ENCODE measurements around the gene NLN. TPM values are rescaled to one million over a fixed set of nuclear protein-coding genes. Genes with fewer than 3 reads are reported as not detected.

Gene NLN
- total and polyA plus RNA-seq, 4 donors: 13.4 to 26.4 (median 19.1) TPM

DNA sequence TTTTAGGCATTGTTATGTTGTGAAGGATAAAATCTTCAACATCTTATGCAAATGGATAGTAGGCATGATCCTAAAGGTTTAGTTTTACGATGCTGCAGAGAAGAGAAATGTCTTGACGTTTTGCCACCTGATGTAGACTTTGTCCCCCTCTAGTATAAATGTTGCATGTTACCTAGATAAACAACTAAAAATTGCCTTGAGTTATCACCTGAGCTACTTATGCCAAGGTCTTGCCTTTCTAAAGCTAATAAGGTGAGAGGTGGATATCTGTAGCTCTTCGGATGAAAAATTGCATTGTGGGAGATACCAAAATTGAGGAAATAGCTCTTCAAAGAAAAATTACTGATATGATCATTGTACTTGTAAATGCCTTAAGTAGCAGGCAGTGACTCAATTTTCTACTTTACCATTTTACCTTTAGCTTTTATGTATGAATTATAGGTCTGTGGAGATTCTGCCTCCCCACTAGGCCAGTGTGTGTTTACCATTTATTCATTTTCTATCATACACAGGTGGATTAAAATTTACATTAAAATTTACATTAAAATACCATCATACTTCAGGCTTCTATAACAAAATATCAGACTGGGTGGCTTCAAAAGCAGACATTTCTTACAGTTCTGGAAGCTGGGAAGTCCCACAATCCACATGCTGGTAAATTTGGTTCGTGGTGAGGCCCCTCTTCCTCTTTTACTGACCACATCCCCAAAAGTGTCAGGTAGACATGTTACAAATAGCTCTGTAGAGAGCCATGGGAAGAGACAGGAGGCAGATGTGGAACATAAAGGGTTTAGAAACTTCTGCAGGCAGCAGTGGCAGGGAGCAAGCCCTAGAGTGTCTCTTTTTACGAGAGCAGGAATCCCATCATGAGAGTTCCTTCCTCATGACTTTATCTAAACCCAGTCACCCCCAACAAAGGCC, 103.7 kb downstream of the NLN start:
- WGBS: 72% methylated on average over 5 of the region's 5 CpGs
- no peaks in the 10 kb centered on the region for H3K9me3 ChIP-seq (ENCODE audit: control insufficient read depth in 4 of 4, low read length in 3 of 4)
- H3K4me1 ChIP-seq (ENCODE audit: control insufficient read depth in 4 of 4, insufficient read depth in 4 of 4, low read length in 3 of 4): no peaks in the 10 kb centered on the region
- H3K36me3 ChIP-seq (ENCODE audit: control insufficient read depth in 4 of 4, insufficient read depth in 3 of 4, low read depth in 1 of 4, low read length in 3 of 4): peaks cover 0 to 6% (median 2%) of the 10 kb centered on the region in 4 donors
- H3K27ac ChIP-seq (ENCODE audit: low read depth in 1 of 2, low read length in 2 of 2): no peak overlapping the region
- H3K27me3 ChIP-seq (ENCODE audit: control insufficient read depth in 4 of 4, insufficient read depth in 4 of 4, low read length in 3 of 4): no peaks in the 10 kb centered on the region
- H3K9ac ChIP-seq (ENCODE audit: low read depth in 1 of 2, low read length in 2 of 2): no peak overlapping the region
- no peak overlapping the region for H3K4me3 ChIP-seq (ENCODE audit: low read depth in 1 of 3, low read length in 3 of 3)
- no peak for DNase-seq (ENCODE audit: low spot score)
- TF ChIP-seq, protein P1, sequence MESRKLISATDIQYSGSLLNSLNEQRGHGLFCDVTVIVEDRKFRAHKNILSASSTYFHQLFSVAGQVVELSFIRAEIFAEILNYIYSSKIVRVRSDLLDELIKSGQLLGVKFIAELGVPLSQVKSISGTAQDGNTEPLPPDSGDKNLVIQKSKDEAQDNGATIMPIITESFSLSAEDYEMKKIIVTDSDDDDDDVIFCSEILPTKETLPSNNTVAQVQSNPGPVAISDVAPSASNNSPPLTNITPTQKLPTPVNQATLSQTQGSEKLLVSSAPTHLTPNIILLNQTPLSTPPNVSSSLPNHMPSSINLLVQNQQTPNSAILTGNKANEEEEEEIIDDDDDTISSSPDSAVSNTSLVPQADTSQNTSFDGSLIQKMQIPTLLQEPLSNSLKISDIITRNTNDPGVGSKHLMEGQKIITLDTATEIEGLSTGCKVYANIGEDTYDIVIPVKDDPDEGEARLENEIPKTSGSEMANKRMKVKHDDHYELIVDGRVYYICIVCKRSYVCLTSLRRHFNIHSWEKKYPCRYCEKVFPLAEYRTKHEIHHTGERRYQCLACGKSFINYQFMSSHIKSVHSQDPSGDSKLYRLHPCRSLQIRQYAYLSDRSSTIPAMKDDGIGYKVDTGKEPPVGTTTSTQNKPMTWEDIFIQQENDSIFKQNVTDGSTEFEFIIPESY (IDR thresholded peaks at IDR 0.05): no peak
- TF ChIP-seq TAF1 (conservative IDR thresholded peaks at IDR 0.05): no peak

DNA sequence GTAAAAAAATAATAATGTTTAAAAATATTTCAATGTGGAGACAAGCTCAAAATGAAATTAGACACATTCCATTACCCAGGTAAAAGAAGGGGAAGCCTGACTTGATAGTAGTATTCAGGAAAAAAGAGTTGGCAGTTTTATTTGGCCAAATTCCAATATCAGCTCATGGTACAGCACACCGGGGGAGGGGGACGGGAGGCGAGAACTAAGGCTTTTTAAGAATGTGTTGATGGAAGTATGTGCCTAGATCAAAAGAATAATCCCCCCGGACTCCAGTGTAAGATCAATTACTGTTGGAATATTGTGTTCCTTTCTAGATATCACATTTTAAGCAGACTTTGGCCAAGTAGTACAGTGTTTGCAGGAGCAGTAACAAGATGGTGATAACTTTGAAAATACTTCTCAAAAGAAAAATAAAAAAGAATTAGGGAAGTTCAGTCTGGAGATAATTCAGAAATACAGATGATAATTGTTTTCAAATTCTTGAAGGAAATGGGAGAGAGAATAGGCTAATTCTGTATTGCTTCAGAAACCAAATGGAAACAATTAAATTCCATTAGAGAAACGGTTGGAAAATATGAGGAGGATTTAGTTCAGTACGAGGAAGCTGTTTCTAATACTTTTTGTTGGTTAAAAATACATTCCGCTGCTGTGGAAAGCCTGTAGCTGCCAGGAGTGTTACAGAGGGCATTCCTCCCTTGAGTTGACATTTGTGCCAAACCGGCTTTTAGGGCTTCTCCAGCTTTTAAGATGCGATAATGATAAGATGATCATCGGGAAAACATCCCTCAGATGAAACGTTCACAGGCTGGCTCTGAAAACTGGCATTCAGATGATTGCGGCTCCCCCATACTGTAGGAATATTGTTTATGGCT, 106.3 kb downstream of the NLN start:
- H3K9ac ChIP-seq (ENCODE audit: low read depth in 1 of 2, low read length in 2 of 2): no peak overlapping the region
- H3K4me1 ChIP-seq (ENCODE audit: control insufficient read depth in 4 of 4, insufficient read depth in 4 of 4, low read length in 3 of 4): no peaks in the 10 kb centered on the region
- no peak overlapping the region for H3K27ac ChIP-seq (ENCODE audit: low read depth in 1 of 2, low read length in 2 of 2)
- no peak for DNase-seq (ENCODE audit: low spot score)
- no peak overlapping the region for H3K4me3 ChIP-seq (ENCODE audit: low read depth in 1 of 3, low read length in 3 of 3)
- WGBS: 85% methylated on average over 12 of the region's 12 CpGs
- H3K27me3 ChIP-seq (ENCODE audit: control insufficient read depth in 4 of 4, insufficient read depth in 4 of 4, low read length in 3 of 4): no peaks in the 10 kb centered on the region
- no peak for TF ChIP-seq HNF4A (conservative IDR thresholded peaks at IDR 0.05)
- no peak for TF ChIP-seq TAF1 (conservative IDR thresholded peaks at IDR 0.05)
- no peak for TF ChIP-seq RAD21 (IDR thresholded peaks at IDR 0.05)
- TF ChIP-seq, protein P2, sequence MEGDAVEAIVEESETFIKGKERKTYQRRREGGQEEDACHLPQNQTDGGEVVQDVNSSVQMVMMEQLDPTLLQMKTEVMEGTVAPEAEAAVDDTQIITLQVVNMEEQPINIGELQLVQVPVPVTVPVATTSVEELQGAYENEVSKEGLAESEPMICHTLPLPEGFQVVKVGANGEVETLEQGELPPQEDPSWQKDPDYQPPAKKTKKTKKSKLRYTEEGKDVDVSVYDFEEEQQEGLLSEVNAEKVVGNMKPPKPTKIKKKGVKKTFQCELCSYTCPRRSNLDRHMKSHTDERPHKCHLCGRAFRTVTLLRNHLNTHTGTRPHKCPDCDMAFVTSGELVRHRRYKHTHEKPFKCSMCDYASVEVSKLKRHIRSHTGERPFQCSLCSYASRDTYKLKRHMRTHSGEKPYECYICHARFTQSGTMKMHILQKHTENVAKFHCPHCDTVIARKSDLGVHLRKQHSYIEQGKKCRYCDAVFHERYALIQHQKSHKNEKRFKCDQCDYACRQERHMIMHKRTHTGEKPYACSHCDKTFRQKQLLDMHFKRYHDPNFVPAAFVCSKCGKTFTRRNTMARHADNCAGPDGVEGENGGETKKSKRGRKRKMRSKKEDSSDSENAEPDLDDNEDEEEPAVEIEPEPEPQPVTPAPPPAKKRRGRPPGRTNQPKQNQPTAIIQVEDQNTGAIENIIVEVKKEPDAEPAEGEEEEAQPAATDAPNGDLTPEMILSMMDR (IDR thresholded peaks at IDR 0.05; ENCODE audit: low read depth, low read length, missing input control): no peak
- no peak for TF ChIP-seq EGR1 (IDR thresholded peaks at IDR 0.05; ENCODE audit: low read depth in 2 of 2)
- TF ChIP-seq, protein P1 (IDR thresholded peaks at IDR 0.05): no peak
- TF ChIP-seq, protein P3, sequence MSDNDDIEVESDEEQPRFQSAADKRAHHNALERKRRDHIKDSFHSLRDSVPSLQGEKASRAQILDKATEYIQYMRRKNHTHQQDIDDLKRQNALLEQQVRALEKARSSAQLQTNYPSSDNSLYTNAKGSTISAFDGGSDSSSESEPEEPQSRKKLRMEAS (IDR thresholded peaks at IDR 0.05): no peak
- TF ChIP-seq RXRA (IDR thresholded peaks at IDR 0.05): no peak
- TF ChIP-seq YY1 (IDR thresholded peaks at IDR 0.05): no peak
- TF ChIP-seq FOXA1 (IDR thresholded peaks at IDR 0.05): no peak
- no peak for TF ChIP-seq SP1 (IDR thresholded peaks at IDR 0.05)
- TF ChIP-seq, protein P4, sequence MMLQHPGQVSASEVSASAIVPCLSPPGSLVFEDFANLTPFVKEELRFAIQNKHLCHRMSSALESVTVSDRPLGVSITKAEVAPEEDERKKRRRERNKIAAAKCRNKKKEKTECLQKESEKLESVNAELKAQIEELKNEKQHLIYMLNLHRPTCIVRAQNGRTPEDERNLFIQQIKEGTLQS (IDR thresholded peaks at IDR 0.05): no peak
- TF ChIP-seq FOXA2 (IDR thresholded peaks at IDR 0.05): no peak
- TF ChIP-seq, protein P5, sequence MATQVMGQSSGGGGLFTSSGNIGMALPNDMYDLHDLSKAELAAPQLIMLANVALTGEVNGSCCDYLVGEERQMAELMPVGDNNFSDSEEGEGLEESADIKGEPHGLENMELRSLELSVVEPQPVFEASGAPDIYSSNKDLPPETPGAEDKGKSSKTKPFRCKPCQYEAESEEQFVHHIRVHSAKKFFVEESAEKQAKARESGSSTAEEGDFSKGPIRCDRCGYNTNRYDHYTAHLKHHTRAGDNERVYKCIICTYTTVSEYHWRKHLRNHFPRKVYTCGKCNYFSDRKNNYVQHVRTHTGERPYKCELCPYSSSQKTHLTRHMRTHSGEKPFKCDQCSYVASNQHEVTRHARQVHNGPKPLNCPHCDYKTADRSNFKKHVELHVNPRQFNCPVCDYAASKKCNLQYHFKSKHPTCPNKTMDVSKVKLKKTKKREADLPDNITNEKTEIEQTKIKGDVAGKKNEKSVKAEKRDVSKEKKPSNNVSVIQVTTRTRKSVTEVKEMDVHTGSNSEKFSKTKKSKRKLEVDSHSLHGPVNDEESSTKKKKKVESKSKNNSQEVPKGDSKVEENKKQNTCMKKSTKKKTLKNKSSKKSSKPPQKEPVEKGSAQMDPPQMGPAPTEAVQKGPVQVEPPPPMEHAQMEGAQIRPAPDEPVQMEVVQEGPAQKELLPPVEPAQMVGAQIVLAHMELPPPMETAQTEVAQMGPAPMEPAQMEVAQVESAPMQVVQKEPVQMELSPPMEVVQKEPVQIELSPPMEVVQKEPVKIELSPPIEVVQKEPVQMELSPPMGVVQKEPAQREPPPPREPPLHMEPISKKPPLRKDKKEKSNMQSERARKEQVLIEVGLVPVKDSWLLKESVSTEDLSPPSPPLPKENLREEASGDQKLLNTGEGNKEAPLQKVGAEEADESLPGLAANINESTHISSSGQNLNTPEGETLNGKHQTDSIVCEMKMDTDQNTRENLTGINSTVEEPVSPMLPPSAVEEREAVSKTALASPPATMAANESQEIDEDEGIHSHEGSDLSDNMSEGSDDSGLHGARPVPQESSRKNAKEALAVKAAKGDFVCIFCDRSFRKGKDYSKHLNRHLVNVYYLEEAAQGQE (IDR thresholded peaks at IDR 0.05): no peak
- TF ChIP-seq NR2F2 (IDR thresholded peaks at IDR 0.05): no peak
- no peak for TF ChIP-seq JUND (IDR thresholded peaks at IDR 0.05)
- no peak for TF ChIP-seq HNF4G (IDR thresholded peaks at IDR 0.05)
- no peak for TF ChIP-seq GABPA (IDR thresholded peaks at IDR 0.05 in 1 of 2, conservative IDR thresholded peaks at IDR 0.05 in 1 of 2)
- H3K9me3 ChIP-seq (ENCODE audit: control insufficient read depth in 4 of 4, low read length in 3 of 4): no peaks in the 10 kb centered on the region
- H3K36me3 ChIP-seq (ENCODE audit: control insufficient read depth in 4 of 4, insufficient read depth in 3 of 4, low read depth in 1 of 4, low read length in 3 of 4): peaks cover 0 to under 1% (median 0%) of the 10 kb centered on the region in 4 donors

Data from liver (tissue), 9 donors.